Stimulated activated CD8-positive, alpha-beta memory T cell treated with anti-CD3 and anti-CD28 coated beads, Interleukin-4, amount 100 ng/mL, for 48 hours (primary cell): ENCODE measurements around the gene STX12.

Source experiments
- DNase-seq: peaks from one replicate; pipeline ENCODE4 v3.0.0-alpha.2; 2020

STX12 gene

GRCh38 chr1:27872059-27872801 lies 99.2 kb downstream of the STX12 start, which contains the start of gene THEMIS2:
TSS of gene THEMIS2 (plus strand) at chr1:27872544. CDS start at chr1:27872572, 28 bp downstream.
- peak; percentile 88 for DNase-seq

- peak; percentile 67 for DNase-seq
Observed at GRCh38 chr1:27872802-27873551, 100.0 kb downstream of the STX12 start.

- no peak for DNase-seq
Observed at GRCh38 chr1:27873671-27874384, 100.8 kb downstream of the STX12 start.
